CD4-positive, alpha-beta T cell treated with Interferon alpha-2 for 1 hour (primary cell): ENCODE measurements around the gene TMEM131L.
"Not testable (repeated sequence)": the region's sequence is repeated elsewhere in the genome, so short reads cannot be mapped to it uniquely, and the experiment has no call there.

Source experiments
- DNase-seq, 2 donors: peaks; one replicate each; pipeline ENCODE4 v3.0.0-alpha.2; 2020 to 2022

TMEM131L gene

DNA sequence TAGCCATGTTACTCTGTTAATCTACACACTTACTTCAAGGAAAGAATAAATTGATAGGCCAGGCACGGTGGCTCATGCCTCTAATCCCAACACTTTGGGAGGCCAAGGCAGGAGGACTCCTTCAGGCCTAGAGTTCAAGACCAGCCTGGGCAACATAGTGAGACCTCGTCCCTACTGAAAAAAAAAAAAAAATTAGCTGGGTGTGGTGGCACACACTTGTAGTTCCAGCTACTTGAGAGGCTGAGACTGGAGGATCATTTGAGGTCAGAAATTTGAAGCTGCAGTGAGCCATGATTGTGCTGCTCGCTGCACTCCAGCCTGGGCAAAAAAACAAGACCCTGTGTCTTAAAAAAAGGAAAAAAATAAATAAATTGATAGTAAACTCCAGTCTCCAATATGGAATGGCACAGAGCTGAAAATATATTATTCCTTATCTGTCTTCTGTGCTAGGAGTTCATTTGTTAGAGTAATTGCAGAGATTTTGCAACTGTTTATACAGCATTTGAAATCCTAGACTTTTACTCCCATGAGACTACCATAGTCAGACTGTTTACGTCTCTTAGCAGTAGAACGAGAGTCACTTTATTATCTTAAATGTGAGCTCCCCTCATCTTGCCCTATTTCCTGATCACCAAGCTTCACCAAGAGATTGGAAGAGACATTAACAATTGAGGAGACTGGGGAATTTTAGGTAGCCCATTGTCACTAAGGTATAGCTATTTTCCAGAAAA is 18.8 kb upstream of the TMEM131L start:
- no peak for DNase-seq

DNA sequence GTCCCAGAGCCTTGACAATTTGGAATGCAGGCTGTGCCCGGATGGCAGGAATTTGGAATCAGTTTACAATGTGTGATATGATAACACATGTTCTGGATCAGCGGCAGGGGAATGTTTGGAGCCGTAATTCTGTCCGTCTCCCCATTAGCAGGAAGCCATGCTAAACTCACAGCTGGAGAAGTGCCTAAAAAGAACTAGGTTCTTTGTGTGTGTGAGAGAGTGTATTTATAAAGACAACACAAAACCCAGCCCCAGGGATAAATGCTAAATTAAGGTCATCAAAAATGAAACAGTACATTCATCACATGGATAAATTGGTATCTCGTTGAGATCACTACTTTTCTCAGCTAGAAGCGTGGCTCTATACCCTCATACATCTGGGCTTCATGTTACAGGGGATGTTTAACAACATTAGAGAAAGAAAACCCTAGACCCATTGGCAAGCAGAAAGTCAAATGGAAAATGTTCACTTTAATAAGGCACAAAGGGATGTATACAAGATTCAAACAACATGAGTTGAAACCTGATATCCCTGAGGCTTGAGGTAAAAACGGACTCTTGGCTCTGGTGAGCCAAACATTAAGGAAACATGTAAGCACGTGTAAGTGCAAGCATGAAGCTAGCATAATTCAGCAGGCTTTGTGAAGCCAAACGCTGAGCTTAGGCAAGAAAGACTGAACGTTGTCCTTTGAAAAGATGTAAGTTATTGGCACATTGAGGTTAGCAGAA is 18.0 kb upstream of the TMEM131L start:
- DNase-seq = no peak

DNA sequence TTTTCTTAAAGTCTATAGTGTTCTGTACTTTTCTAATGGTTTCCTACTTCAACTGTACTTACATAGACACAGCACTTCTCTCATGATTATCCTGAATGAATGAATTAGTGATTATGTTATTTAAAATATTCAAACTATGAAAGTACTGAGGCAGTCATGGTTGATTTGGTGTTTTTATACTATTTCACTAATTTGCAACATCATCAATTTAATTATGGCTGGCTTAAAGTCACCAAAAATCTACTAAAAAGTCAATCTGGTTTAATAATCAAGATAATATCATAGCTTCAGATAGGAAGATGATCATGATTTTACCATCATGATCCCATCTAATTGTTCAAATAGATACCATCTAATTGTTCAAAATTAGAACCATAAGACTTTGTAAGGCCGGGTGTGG is 16.8 kb upstream of the TMEM131L start:
- DNase-seq = no peak

DNA sequence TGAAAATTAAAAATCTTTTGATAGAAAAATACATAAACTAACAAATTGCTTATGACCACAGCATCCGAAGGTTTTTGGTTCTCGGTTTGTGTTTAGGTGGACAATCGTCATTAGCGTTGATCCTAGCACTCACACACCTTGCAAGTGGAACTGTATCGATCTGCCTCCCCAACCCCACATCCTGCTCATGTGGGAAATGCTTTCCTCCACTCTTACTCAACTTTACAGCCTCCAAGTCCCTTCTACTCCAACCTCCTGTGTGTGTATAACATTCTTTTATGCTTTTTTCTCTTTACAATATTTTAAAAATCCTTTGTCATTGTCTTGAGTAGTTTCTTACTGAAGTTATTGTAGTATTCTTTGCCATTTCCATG is 15.6 kb upstream of the TMEM131L start:
- DNase-seq = peak in 1 of 2 donors; percentile 19

DNA sequence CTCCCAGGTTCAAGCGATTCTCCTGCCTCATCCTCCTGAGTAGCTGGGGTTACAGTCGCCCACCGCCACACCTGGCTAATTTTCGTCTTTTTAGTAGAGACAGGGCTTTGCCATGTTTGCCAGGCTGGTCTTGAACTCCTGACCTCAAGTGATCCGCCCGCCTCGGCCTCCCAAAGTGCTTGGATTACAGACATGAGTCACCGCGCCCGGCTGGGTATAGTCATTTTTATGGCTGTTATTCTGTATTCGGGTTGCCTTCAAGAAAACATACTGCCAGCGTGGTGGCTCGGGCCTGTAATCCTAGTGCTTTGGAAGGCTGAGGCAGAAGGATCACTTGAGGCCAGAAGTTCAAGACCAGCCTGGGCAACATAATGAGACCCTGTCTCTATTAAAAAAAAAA is 15.0 kb upstream of the TMEM131L start:
- DNase-seq = not testable (repeated sequence)

DNA sequence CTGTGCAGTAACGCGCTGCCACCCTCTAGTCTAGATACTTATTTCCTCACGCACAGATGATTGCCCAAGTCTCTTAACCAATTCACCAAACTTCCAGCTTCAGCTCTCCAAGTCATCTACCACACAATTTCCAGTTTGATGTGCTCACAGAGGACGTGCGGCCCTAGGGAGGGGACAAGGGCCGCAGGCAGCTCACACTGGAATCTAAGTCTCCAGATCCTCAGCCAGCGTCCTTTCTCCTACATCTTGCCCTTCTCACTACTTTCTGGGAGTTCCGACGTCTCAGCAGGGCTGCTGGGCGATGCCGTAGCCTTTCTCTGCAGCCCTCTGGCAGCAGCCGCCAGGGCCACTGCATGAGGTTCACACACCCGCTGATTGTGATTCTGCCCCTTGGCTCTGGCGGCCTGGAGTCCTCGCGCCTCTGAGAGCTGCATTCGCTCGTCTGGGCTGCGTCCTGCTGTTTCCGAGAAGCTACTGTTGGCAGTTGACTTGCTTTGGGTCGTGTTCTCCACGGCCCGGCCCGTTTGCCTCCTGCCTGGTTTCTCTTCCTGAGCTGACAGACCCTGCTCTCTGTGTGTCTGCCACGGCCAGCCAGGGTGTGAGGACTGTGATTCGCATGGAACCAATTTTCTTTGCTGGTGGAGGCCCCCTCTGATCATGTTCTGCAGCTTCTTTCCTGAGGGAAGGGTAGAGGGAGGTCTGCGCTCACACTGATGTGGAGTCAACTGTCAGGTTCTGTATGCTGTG is 14.1 kb upstream of the TMEM131L start:
- no peak for DNase-seq

DNA sequence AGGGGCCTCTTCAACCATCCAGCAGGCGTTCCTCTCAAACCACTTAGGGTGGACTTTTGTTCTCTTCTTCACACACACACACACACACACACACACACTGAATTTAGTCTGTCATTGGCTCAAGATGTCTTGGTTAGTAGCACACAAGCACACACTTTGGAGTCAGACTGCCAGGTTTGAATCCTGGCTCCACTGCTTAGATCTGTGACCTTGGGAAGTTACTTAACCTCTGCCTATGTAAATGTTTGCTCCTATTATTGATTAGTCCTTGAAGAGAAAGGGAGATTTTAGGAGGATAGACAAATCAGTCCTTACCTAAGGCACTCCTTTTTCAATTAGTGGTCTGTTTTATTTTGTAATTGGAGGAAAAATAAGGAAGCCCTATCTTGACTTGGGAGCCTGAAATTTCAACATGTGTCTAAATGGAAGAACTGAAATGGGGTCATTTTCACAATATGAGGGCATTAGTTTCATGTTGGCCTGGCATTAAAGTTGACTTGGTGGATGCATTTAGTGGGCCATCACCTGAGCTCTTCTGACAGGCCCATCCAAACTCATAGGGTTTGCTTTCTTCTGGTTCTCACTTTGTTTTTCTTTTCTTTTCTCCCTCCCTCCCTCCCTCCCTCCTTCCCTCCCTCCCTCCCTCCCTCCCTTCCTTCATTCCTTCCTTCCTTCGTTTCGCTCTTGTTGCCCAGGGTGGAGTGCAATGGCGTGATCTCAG is 13.3 kb upstream of the TMEM131L start:
- DNase-seq = no peak

DNA sequence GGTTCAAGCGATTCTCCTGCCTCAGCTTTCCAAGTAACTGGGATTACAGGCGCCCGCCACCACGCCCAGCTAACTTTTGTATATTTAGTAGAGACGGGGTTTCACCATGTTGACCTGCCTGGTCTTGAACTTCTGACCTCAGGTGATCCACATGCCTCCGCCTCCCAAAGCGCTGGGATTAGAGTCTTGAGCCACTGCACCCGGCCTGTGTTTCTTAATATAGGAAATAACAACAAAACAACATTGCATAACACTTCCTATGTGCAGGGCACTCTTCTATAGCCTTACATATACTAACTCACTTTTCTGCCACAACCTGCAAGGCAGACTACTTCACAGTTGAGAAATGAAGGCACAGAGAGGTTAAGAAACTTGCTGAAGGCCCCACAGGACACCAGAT is 12.8 kb upstream of the TMEM131L start:
- DNase-seq = no peak

DNA sequence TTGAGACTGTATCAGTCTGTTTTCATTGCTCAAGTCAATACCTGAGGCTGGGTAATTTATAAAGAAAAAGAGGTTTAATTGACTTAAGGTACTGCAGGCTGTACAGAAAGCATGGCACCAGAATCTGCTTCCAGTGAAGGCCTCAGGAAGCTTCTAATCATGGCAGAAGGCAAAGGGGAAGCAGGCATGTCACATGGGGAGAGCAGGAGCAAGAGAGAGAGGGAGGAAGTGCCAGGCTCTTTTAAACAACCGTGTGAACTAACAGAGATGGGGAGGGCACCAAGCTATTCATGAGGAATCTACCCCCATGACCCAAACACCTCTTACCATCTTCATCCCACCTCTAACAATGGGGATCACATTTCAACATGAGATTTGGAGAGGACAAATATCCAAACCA is 7.2 kb upstream of the TMEM131L start:
- no peak for DNase-seq

DNA sequence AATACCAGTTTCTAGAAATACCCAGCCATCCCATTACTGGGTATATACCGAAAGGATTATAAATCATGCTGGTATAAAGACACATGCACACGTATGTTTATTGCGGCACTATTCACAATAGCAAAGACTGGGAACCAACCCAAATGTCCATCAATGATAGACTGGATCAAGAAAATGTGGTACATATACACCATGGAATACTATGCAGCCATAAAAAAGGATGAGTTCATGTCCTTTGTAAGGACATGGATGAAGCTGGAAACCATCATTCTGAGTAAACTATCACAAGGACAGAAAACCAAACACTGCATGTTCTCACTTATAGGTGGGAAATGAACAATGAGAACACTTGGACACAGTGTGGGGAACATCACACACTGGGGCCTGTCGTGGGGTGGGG is 4.6 kb upstream of the TMEM131L start:
- not testable (repeated sequence) for DNase-seq

DNA sequence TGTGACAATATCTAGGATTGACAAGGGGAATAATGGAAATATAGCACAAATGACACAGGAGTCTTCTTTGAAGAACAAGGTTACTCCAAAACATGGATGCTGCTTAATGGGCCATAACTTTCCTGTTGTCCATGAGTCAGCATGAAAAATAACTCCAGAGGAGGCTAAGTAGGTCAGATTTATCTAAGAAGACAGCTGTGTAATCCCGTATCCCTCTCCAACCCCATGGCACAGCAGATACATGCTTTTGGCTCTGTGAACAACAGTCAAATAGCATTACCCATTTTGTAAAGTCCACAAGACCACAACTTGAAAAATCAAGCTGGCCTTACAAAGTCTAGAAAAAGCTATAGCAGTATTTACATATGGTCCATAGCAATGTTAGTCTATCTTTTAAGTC is 2.1 kb upstream of the TMEM131L start:
- DNase-seq = no peak

DNA sequence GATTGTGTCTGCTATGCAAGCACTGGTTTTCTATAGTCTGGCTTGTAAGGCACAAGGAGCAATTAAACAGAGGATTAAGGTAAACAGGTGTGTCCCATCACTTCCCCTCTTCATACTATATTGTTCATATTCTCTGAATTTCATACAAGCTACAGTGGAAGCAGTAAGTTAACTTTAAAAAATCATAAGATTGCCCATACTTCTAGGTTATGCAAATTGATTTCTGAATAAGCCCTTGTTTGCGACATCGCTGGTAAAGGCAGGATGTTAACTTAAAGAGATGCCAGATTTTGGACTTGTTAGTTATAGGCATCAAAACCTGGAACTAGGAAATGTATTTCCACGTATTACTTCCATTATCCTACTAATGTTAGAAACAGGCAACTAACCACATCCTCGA is 1.0 kb upstream of the TMEM131L start:
- DNase-seq = no peak

DNA sequence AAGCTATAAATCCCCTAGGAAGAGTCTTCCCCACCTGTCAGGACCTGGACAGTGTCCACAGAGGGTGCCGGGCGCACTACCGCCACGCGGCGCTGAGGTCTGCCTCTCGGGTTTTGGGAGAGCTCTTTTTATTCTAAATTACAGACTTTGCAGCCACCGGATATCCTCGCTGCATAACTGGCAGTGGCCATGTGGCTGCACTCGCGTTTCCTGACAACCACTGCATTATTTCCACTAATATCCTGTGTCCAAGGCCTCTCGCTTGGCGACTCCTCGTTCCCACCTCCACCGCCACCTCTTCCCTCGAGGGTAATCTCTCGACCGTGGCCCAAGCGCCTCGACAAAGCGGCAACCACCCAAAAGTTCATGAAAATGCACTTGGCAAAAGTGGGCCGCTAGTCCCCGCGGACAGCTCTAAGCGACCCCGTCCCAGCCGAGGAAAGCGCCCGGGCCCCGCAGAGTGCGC is 512 bp upstream of the TMEM131L start:
- DNase-seq = peak in 1 of 2 donors; percentile 46

DNA sequence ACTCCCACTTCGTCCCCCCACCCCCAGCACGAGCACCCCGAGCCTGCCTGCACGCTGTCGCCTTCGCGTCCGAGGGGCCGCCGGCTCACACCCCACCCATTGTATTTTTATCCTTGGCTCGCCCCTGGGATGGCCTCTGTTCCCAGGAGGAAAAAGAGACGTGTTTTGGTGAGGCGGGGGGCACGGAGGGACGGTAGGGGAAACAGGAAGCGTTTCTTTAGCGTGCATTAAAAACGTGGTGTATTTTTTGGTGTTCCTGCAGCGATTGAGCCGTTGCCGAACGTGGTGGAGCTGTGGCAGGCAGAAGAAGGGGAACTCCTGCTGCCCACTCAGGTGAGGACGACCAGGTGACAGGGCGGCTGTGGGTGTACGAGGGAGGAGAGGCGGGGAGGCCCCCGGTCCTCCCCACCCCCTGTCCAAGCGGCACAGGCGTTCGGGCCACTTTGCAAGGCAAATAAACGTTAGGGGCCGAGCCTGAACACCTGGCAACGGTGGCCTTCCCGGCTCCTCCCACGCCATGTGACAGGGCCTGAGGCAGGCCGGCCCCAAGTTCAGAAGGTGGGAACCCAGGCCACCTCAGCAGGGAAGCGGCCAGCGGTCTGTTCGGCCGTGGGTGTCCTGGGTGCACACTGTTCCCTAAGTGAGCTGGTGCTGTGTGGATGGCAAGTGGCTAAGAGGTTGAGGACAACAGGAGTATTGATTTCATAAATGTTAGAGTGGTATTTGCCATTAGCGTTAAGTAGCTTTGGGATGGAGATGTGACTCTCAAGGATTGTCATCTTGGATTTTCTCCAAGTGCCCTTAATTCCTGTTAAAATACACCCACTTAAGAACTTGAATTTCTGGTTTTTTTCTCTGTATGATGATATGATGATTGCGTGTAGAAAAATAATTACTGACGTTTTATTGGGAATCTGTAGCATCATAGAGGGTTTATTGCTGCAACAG is 1.1 kb downstream of the TMEM131L start:
- DNase-seq = peak; percentile 59 to 85

DNA sequence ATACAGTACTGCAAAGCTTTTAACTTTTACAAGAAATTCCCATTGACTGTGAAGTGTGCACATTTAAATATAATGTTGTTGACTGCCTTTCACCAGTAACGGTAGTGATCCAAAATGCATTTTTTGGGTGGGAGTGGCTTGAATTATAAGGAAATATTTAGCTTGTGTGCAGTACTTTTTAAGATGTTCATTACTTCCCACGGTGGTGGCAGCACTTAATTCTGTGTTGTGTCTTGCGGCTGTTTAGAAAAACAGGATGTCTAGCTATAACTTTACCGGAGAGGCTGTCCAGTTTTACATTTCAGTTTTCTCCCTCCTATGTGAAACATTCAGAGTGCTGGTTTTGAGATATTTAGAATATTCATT is 1.7 kb downstream of the TMEM131L start:
- peak in 1 of 2 donors; percentile 66 for DNase-seq

DNA sequence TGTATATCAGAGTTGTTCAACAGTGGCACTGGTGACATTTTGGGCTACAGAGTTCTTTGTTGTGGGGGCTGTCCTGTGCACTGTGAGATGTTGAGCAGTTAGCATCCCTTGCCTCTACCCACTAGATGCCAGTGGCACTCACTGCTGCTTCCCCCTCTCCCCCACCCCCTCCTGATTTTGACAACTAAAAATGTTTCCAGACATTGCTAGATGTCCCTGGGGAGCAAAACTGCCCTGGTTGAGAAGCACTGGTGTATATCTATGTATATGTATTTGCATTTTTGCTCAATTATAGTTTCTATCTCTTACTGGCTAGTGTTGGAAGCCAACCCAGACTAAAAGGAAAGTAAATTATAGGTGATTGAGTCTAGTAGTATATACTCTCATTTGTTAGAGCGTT is 2.4 kb downstream of the TMEM131L start:
- peak; percentile 40 to 55 for DNase-seq

DNA sequence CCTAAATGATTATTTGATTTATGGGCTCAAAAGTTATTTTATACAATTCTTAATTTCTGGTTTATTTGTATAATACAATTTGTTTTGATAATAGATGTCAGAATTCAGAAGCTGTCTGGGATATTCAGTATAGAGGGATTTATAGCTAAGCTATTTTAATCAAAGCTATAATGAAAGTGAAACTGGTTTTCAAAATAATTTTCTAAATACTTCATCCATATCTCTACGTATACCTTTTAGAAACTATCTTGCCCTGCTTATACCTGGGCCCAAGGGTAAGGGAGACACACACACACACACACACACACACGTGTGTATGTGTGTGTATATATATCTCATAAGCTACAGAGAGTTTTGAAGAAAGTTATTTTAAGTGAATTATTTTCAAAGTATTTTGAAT is 2.9 kb downstream of the TMEM131L start:
- no peak for DNase-seq

DNA sequence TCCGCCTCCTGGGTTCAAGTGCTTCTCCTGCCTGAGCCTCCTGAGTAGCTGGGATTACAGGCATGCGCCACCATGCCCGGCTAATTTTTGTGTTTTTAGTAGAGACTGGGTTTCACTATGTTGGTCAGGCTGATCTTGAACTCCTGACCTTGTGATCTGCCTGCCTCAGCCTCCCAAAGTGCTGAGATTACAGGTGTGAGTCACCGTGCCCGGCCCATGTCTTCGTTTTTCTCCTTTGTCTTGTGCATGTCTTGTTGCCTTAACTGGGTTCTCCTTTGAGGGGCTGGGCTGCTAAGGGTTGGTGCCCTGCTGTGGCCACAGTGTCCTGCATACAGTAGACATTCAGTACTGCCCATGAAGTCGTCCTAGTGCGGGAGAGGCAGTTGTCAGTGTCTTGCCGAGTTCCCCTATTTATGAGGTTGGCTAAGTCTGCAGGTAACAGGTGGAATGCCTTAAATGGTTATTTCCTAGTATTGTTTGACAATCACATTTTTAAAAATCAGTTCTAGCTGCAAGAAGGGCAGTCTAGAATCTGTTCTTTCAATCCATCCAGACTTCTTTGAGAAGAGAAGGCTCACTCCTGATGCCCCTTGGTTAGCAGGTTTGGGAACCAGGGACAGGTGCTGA is 5.0 kb downstream of the TMEM131L start:
- DNase-seq = not testable (repeated sequence)

DNA sequence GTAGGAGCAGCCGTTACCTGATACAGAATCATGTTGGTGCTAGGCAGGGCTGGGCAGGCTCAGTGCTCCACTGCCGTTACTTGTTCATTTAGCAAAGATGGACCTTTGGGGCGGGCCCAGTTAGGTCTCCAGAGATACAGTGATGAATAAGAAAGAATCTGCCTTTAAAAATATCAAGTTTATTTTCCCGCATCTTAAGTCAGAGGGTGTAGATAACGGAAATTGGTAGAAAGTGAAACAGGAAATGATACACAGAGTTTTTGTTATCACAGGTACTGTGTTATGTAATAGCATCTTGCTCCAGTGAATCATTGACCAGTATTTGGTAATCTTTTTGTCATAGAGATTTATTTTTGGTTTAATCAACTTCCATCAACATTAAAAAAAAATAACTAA is 5.5 kb downstream of the TMEM131L start:
- peak; percentile 39 to 76 for DNase-seq

DNA sequence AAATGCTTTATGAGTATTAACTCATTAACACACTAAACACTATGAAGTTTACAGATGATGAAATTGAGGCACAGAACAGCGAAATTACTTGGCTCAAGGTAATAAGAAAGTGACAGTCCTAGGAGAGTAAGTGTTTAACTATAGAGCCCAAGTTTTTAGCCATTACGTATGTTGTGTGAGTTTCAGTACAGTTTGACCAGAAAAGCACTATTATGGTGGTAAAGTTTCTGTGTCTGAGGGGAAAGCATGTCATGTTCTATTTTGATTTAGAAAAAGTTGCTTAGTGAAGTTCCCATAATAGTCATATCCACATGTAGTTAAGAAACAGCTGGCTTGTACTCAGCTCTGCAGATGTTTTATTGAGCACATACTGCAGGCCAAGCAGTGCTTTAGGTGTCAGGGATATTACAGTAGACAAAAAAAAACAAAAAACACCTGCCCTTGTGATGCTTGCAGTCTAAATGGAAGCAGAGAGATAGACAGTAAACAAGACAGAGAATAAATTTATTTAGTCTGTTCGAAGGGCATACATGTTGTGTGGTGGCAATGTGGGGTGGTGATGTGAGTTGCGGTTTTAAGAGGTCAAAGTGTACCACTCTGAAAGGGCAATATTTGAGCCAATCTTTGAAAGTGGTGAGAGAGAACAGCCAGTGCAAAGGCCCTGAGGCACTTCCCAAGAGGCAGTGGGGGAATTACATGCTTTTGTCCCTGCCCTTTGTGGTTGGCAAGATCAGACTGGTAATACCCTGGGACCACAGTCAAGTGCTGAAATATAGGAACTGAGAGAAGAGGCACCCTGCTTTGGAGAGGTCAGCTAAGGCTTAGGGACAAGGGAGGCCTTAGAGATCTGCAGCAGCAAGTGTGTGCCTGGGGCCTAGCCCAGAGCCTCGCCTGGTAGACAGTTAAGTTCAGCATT is 6.2 kb downstream of the TMEM131L start:
- no peak for DNase-seq
